GM18858 (cell line): ENCODE results near the gene GRIK3.

Experiments
- ATAC-seq: cut with Tn5 transposase; IDR thresholded peaks from one replicate; pipeline ENCODE4 v1.9.1; 2021; ENCODE audit not compliant: unreplicated experiment

Gene GRIK3

GRCh38 chr1:36835696-36836095, 198.6 kb downstream of the GRIK3 start:
- no peak for ATAC-seq

DNA sequence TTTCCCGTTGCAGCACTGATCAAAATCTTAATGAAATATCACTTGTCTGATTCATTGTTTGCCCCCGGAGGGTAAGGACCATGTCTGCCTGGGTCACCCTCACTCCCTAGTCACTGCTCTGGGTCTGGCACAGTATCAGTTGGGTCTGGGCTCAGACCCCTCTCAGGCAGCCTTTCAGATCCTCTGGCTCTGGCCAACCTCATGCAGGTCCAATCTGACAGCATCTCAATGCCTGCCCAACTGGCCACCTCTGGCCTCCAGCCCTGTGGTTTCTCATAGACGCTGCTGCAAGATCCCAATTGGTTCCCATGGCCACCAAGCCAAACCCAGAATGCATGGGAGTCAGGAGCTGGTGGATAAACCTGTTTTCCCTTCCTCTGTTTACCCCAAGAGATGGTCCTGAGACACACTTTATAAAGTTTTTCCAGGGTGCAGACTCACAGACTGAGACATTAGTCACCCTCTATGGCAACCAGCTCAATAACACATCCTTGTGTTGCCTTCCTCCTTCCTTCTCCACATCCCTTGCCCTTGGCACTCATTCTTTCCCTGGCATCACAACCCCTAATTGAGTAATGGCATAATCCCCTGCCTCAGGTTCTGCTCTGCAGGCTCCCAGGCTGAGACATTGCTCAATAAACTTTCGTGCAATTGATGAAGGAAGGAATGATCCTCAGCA, 199.2 kb downstream of the GRIK3 start:
- ATAC-seq, result no peak

DNA sequence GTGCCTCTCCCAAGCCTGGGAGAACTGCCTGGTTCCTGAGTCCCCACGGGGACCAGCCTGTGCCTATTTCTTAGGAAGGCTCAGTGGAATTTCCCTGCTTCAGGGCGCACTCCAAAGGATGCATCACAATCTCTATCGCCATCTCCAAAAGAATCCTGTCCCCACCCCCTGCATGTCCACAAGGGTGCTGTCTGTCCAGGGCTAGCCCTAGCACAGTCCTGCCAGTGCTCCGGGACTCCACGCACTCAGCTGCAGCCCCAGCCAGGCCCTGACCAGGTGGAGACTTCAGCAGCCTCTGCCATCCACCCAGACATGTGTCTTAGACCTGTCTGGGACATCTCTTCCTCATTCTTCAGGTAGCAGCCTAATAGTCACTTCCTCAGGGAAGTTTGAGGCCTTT, 199.7 kb downstream of the GRIK3 start:
- no peak for ATAC-seq

- no peak for ATAC-seq
These were observed 203.0 kb downstream of the GRIK3 start for GRCh38 chr1:36831186-36831810.

DNA sequence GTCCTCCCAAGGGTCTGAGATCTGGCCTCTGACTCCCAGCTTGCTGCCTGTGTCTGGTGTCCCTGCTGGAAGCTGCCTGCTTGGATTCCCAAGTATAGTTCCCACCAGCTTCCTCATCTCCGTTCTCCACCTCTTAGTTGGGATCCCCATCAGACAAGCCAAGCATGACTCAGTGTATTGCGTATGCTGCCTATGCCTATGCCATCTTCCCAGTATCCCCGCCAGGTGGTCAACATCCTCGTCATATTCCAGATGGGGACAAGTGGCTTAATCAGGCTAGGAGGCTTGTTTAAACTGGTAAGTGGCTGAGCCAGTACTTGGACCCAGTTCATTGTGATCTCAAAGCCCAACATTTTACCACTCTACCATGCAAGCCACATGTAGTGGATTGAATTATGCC, 204.4 kb downstream of the GRIK3 start:
- no peak for ATAC-seq

- no peak for ATAC-seq
These were observed 205.2 kb downstream of the GRIK3 start for GRCh38 chr1:36829066-36829465.

- ATAC-seq, result no peak
These were observed 209.1 kb downstream of the GRIK3 start for GRCh38 chr1:36825226-36825625.

GRCh38 chr1:36824390-36824861, 209.9 kb downstream of the GRIK3 start:
- ATAC-seq, result no peak

- no peak for ATAC-seq
These were observed 211.7 kb downstream of the GRIK3 start for GRCh38 chr1:36822648-36823047.

- ATAC-seq, result no peak
These were observed 212.9 kb downstream of the GRIK3 start for GRCh38 chr1:36821386-36821785.

DNA sequence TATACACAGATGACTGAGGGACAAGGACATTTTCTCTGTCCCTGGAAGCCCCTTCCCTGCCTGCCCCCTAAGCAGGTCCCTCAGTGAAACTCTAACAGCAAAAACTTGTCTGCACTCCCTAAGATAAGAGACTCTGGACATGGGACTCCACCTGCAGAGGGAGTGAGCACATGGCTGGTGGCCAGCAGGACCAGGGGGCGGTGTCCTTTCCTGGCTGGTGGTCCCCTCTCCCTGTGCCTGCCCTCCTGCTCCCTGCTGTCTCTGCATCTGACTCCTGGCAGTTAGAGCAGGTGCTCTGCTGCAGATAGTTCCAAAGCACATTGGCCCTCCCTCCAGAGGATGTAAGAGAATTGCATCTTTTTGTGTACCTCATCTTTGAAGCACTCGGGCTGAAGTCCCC, 215.5 kb downstream of the GRIK3 start:
- ATAC-seq, result no peak

- no peak for ATAC-seq
These were observed 218.0 kb downstream of the GRIK3 start for GRCh38 chr1:36816348-36816747.

GRCh38 chr1:36814774-36815173, 219.5 kb downstream of the GRIK3 start:
- ATAC-seq, result no peak

GRCh38 chr1:36814083-36814482, 220.2 kb downstream of the GRIK3 start:
- no peak for ATAC-seq

DNA sequence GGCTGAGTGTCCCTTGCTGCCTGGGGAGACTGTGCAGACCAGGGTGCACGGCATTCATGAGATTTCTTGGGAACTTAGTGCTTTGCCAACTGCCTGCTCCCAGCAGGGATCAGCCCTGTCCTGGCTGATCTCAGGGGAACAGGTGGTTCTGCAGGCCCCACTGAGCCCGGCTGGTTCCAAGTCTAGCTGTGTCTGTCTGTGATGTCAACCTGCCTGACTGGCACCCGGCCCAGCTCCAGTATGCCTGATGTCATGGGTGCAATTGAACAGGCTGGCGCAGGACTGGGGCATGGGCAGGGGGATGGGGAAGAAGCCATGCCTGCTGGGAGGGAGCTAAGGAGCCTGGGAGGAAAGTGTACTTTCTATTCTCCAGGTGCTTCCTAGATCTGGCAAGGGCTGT, 227.1 kb downstream of the GRIK3 start:
- no peak for ATAC-seq

DNA sequence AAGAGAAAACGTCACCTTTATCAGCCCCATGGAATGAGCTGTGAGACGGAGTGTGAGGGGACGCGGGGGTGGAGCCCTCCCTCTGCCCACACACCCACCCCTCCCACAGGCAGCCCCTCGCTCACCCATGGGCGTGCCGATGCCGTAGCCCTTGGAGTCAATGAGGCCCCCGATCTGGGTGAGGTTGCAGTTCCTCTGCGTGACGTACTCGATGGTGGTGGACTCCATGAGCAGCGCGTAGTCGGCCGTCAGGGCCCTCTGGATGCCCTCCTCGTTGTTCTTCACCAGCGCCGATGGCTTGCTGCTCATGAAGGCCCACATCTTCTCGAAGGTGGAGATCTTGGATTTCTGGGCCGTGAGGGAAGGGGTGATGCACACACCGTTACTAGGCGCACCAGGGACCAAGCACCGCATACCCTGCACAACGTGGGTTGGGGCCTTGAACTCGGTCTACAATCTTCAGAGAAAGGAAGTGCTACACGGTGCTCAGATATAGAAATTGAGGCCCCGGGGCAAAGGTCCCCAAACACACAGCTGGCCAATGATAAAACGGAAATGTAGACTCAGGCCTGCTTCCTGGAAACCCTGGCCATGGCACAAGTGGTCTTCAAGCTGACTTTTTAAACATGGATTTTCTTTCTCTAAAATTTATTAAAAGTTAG, 228.2 kb downstream of the GRIK3 start:
- ATAC-seq, result no peak

DNA sequence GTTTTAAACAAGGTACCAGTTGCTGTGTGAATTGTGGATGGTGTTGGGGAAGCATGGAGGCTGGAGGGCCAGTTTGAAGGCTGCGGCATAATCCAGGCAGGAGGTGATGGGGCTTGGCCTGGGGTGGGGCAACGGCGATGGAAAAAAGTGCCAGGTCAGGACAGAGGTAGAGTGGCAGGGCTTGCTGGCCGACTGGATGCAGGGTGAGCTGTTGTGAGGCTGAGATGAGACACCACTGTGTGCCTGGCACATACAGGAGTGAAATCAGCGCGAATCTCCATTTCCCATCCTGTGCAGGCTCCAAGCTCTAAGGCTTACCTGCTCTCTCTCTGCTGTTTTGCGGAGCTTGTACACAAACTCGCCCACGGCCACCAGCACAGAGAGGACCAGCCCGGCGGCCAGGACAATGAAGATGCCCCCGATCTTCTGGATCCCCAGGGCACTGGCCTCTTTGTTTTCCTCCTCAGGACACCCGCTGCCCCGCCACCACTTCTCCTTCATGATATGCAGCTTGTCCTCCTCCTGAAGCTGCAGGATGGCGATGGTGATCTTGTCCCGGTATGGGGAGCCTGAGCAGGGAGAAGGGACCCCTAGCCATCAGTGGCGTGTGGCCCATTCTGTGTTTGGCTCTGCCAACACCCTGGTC, 229.5 kb downstream of the GRIK3 start:
- ATAC-seq, result no peak

DNA sequence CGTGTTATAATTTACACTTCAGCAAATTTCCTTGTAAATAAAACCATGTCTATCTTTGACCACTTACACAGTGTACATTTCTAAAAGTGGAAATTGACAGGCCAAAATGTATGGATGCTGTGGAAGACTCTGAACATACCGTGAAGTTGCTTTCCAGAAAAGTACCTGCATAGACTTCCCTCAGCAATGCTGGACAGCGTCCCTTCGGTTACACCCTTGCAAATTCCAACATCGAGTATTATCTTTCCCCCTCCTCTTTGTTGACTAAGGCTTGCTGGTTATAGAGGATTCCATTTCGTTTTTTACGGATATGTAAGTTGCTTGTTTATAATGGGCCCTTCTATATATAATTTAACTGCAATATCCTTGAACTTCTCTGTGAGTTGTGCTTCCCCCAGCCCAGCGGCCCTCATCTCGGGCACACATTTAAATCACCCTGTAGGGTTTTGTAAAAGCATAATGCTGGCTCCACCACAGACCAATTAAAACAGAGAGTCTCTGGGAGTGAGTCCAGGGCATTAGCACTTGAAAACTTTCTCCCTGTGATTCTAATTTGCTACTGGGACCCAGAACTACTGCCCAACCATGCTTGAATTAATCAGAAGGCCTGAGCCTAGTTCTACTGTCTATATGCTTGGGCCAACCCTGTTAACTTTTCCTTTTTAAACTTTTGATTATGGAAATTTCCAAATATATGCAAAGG, 230.3 kb downstream of the GRIK3 start:
- ATAC-seq, result no peak

DNA sequence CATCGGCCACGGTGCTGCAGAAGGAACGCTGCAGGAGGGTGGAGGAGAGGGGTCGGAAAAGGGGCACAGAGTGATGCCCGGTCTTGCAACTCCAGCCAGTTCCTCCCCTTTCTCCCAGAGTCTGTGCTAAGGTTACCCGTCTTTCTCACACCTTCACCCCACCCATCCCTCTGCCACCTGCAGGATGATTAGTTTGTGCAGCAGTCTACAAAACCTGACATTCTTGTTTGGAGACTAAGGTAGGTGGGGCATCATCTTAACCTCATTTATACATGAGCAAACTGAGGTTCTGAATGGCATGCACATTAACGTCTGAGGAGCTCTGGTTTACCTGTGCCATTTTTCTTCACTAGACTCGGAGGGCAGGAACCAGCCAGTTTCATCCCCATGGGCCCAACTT, 232.3 kb downstream of the GRIK3 start:
- no peak for ATAC-seq

DNA sequence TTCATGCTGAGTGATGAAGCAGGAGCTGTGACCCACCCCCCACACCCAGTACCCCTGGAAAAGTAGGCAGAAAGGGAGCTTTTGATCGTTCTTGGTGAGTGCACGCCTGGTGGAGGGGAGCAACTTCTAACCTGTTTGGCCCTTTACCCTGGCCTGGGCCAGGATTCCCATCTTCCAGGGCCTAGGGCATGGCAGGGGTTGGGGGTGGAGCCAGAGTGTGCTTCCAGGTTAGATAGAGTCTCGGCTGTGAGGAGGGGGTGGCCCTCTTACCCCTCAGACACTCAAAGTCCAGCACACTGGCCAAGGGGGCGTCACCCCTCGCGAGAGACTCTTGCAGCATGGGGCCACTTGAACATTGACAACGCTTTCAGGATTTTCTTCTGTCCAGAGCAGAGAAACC, 236.6 kb downstream of the GRIK3 start:
- no peak for ATAC-seq

GRCh38 chr1:36796733-36797132, 237.6 kb downstream of the GRIK3 start:
- ATAC-seq, result no peak
